GM12878 (cell line): ENCODE measurements around the gene GMDS. TPM values are rescaled to one million over a fixed set of nuclear protein-coding genes. Genes with fewer than 3 reads are reported as not detected.

Experiments
- ATAC-seq: fragments of 200-7000 bp; cut with Tn5 transposase; 3 replicates; pipeline ENCODE4 v1.9.1; 2020; ENCODE audit warnings: mild to moderate bottlenecking, moderate library complexity
- BruUV-seq: library from RNA; stranded (reverse); fragments of 400-500 nt; replicated peaks from 2 replicates; lab custom pipeline; 2021; lab: Mats Ljungman, UMichigan
- CTCF ChIA-PET: fragments of 300-600 bp; sonication (Branson Sonifier 250); formaldehyde crosslinking; extraction: SDS; loops from one replicate; lab custom pipeline; 2021; ENCODE audit warnings: inconsistent platforms; lab: Yijun Ruan, JAX
- POLR2A ChIA-PET: fragments of 350-600 bp; formaldehyde crosslinking; extraction: SDS; loops from one replicate; lab custom pipeline; 2021; ENCODE audit warnings: inconsistent platforms; lab: Charles Lee
- RAD21 ChIA-PET: fragments of 300-600 bp; sonication (Branson Sonifier 250); formaldehyde crosslinking; loops from one replicate; lab custom pipeline; 2023; ENCODE audit warnings: antibody characterized with exemption; ENCODE audit not compliant: unreplicated experiment; lab: Charles Lee
- SMC1A ChIA-PET: fragments of 300-600 bp; sonication (Branson Sonifier 250); formaldehyde crosslinking; loops from one replicate; lab custom pipeline; 2023; ENCODE audit not compliant: unreplicated experiment, uncharacterized antibody; lab: Charles Lee
- DNase-seq: peaks from one replicate; pipeline ENCODE4 v3.0.0-alpha.2; 2011; ENCODE audit warnings: low read depth, low spot score
- FAIRE-seq: peaks from 3 replicates; lab custom pipeline; 2011; peaks lifted over from hg19 to GRCh38; lab: Jason Lieb, UNC
- H2AFZ ChIP-seq: 2 replicates; pipeline ENCODE4 v1.6.0; 2011; ENCODE audit warnings: low read depth, low read length, control low read depth; ENCODE audit not compliant: control insufficient read depth
- H3K27ac ChIP-seq: 2 replicates; pipeline ENCODE4 v1.5.1; 2011; ENCODE audit warnings: control low read depth; ENCODE audit not compliant: control insufficient read depth, insufficient read depth
- H3K27me3 ChIP-seq, 2 experiments: replicated peaks in 1 of 2; 2 replicates each; pipeline versions ENCODE4 v1.6.0 to v1.6.1; 2011; ENCODE audit warnings: low read length in 1 of 2; ENCODE audit not compliant: control insufficient read depth in 2 of 2, insufficient read depth in 2 of 2
- H3K36me3 ChIP-seq, 2 experiments: 2 replicates each; pipeline ENCODE4 v1.5.1; 2011; ENCODE audit warnings: low read length in 1 of 2; ENCODE audit not compliant: control insufficient read depth in 2 of 2, insufficient read depth in 2 of 2
- H3K4me1 ChIP-seq: 2 replicates; pipeline ENCODE4 v1.6.1; 2011; ENCODE audit warnings: mild to moderate bottlenecking, low read length, moderate library complexity, mixed read lengths; ENCODE audit not compliant: control insufficient read depth, insufficient read depth
- H3K4me2 ChIP-seq: 2 replicates; pipeline ENCODE4 v1.6.0; 2011; ENCODE audit warnings: control low read depth; ENCODE audit not compliant: control insufficient read depth, insufficient read depth
- H3K4me3 ChIP-seq: fragments of 200-600 bp; sonication (generic); 2 replicates; pipeline ENCODE4 v1.5.1; 2016
- H3K79me2 ChIP-seq: 2 replicates; pipeline ENCODE4 v1.6.0; 2011; ENCODE audit warnings: low read length; ENCODE audit not compliant: control insufficient read depth, insufficient read depth
- H3K9ac ChIP-seq: 2 replicates; pipeline ENCODE4 v1.8.0; 2011; ENCODE audit warnings: low read length, control low read depth, mixed read lengths; ENCODE audit not compliant: control insufficient read depth, insufficient read depth
- H3K9me3 ChIP-seq: replicated peaks from 3 replicates; pipeline ENCODE4 v1.5.1; 2011; ENCODE audit warnings: mild to moderate bottlenecking, low read length; ENCODE audit not compliant: control insufficient read depth, insufficient read depth
- H4K20me1 ChIP-seq: 2 replicates; pipeline ENCODE4 v1.6.0; 2011; ENCODE audit not compliant: control insufficient read depth, insufficient read depth
- DPF2 ChIP-seq: fragments of 450-650 bp; IDR thresholded peaks from 2 replicates; pipeline ENCODE4 v1.6.1; 2017; ENCODE audit warnings: mild to moderate bottlenecking
- RB1 ChIP-seq: fragments of 450-650 bp; formaldehyde crosslinking; IDR thresholded peaks from 2 replicates; pipeline ENCODE4 v1.6.1; 2017; ENCODE audit warnings: mild to moderate bottlenecking, borderline replicate concordance
- RBBP5 ChIP-seq: fragments of 200-600 bp; sonication (generic); conservative IDR thresholded peaks from 2 replicates; pipeline ENCODE4 v1.6.1; 2016
- TARDBP ChIP-seq: IDR thresholded peaks from 2 replicates; pipeline ENCODE4 v1.6.1; 2016; ENCODE audit warnings: borderline replicate concordance
- TBL1XR1 ChIP-seq: IDR thresholded peaks from 2 replicates; pipeline ENCODE4 v1.6.1; 2012; ENCODE audit warnings: low read depth, low read length, improper control_type of control experiment
- ZNF217 ChIP-seq: fragments of 450-650 bp; IDR thresholded peaks from 2 replicates; pipeline ENCODE4 v1.6.1; 2017; ENCODE audit warnings: antibody characterized with exemption, mild to moderate bottlenecking
- WGBS: methylation state at CpG from one replicate; pipeline ENCODE4 v1.1.6; 2016; ENCODE audit warnings: low lambda C conversion rate; ENCODE audit not compliant: insufficient replicate concordance, insufficient coverage; ENCODE audit errors: missing lambda C conversion rate; 5-methylcytosine and 5-hydroxymethylcytosine counted together
- in situ Hi-C: fragments of 300-500 bp; cut with MboI; formaldehyde crosslinking; loops from 9 replicates; pipeline ENCODE4 v1.14.3; 2018; ENCODE audit warnings: mixed read lengths
- intact Hi-C: fragments of 100-400 bp; cut with micrococcal nuclease; formaldehyde crosslinking; loops from one replicate; pipeline ENCODE4 v1.14.2; 2022; ENCODE audit not compliant: unreplicated experiment
- polyA plus RNA-seq, 11 experiments: library from polyadenylated mRNA; depleted of rRNA in 4 of 11; unstranded in 6 of 11; stranded (reverse) in 5 of 11; fragments of >200 nt; fragmentation: Nextera tagmentation in 4 of 11; fragmentation: Illumina TruSeq in 1 of 11; extraction: Ambion mirVana in 4 of 11; extraction: Trizol in 1 of 11; gene quantifications; 1 replicate in 1 of 11; 2 replicates in 10 of 11; pipeline versions ENCODE4 v1.2.1 to v1.2.3, GENCODE V29; 2011 to 2016; ENCODE audit warnings: inconsistent platforms in 2 of 11, missing spikeins in 2 of 11, low read depth in 1 of 11
- total RNA-seq, 4 experiments: library from RNA; depleted of rRNA in 3 of 4; stranded (reverse); fragments of >200 nt in 3 of 4; fragmentation: Illumina TruSeq in 1 of 4; extraction: Trizol in 1 of 4; gene quantifications; 2 replicates each; pipeline versions ENCODE4 v1.2.1 to v1.2.3, GENCODE V29; 2013 to 2021
- TF ChIP-seq, protein P1 (sequence below): fragments of 450-650 bp; IDR thresholded peaks from 2 replicates; pipeline ENCODE4 v1.6.1; 2017; ENCODE audit warnings: mild to moderate bottlenecking

The GMDS gene
- total and polyA plus RNA-seq, 10 of the 15 experiments (the other 5 are each of a cell fraction or from before 2014, with no cell fraction given) = 0.61 to 53.8 (median 29.3) TPM

DNA sequence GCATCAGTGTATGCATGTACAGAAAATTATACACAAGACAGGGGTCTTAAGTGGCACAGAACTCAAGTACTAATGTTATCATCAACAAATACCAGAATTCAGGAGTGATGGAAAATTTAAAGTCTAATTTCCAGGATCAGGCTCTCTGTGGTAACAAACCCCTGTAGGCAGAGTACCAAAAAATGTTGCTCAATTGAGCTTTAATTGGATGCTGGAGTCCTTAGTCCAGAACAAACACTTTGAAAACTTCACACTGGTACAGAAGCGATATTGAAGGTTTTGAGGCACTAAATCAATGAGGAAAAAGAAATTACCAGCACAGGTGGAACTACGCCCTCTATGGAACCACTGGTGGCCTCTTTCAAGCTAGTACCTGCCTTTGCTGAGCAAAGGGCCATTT is 522.6 kb downstream of the GMDS start:
- H3K36me3 ChIP-seq = no peaks in the 10 kb centered on the region
- H3K4me1 ChIP-seq = no peaks in the 10 kb centered on the region; the same call in 1 of the 2 replicates
- ChIA-PET RAD21 (no interaction called here), POLR2A (interaction anchor here (0.6 kb wide), 1 partner anchor 99 kb away, joined by 3 read pairs; no protein-coding TSS in a partner anchor), SMC1A (no interaction called here), CTCF (interaction anchor here (0.8 kb wide), 1 partner anchor 381 kb away, joined by 3 read pairs; no protein-coding TSS in a partner anchor)
- no peaks in the 10 kb centered on the region for H3K9me3 ChIP-seq
- in situ Hi-C loops (no loop called here), intact Hi-C loops (no loop called here)
- no peak for ATAC-seq
- no peak overlapping the region for H3K4me3 ChIP-seq
- no peaks in the 10 kb centered on the region for H3K27me3 ChIP-seq
- no peaks in the 10 kb centered on the region for H4K20me1 ChIP-seq
- H3K27ac ChIP-seq = no peak overlapping the region
- no peak overlapping the region for H3K9ac ChIP-seq
- H2AFZ ChIP-seq = no peak overlapping the region
- BruUV-seq = no TSS peak
- DNase-seq = no peak
- H3K79me2 ChIP-seq = no peaks in the 10 kb centered on the region
- no peak overlapping the region for H3K4me2 ChIP-seq
- FAIRE-seq = no peak
- WGBS = 97% methylated on average over 2 of the region's 2 CpGs
- no peak for TF ChIP-seq RB1
- TF ChIP-seq DPF2 = no peak
- TF ChIP-seq RBBP5 = no peak
- TF ChIP-seq ZNF217 = no peak
- no peak for TF ChIP-seq TBL1XR1
- TF ChIP-seq, protein P1, sequence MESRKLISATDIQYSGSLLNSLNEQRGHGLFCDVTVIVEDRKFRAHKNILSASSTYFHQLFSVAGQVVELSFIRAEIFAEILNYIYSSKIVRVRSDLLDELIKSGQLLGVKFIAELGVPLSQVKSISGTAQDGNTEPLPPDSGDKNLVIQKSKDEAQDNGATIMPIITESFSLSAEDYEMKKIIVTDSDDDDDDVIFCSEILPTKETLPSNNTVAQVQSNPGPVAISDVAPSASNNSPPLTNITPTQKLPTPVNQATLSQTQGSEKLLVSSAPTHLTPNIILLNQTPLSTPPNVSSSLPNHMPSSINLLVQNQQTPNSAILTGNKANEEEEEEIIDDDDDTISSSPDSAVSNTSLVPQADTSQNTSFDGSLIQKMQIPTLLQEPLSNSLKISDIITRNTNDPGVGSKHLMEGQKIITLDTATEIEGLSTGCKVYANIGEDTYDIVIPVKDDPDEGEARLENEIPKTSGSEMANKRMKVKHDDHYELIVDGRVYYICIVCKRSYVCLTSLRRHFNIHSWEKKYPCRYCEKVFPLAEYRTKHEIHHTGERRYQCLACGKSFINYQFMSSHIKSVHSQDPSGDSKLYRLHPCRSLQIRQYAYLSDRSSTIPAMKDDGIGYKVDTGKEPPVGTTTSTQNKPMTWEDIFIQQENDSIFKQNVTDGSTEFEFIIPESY = no peak
- TF ChIP-seq TARDBP = no peak
